GM21447 (cell line): ENCODE results near the gene FMO4.
"Not testable (repeated sequence)": the region's sequence is repeated elsewhere in the genome, so short reads cannot be mapped to it uniquely, and the experiment has no call there.

ENCODE experiments used
- ATAC-seq: cut with Tn5 transposase; IDR thresholded peaks from one replicate; pipeline ENCODE4 v1.9.1; 2021; ENCODE audit not compliant: unreplicated experiment

The FMO4 gene

GRCh38 chr1:171384496-171384895 is 70.5 kb downstream of the FMO4 start:
- ATAC-seq, result no peak

- ATAC-seq, result no peak
Observed at GRCh38 chr1:171389171-171389570, 75.2 kb downstream of the FMO4 start.

GRCh38 chr1:171390740-171391139 is 76.8 kb downstream of the FMO4 start:
- ATAC-seq, result not testable (repeated sequence)
